MCF 10A (cell line): ENCODE data around the gene CPED1. TPM values are rescaled to one million over a fixed set of nuclear protein-coding genes. Genes with fewer than 3 reads are reported as not detected.

ENCODE experiments used
- BruUV-seq: library from RNA; stranded (reverse); fragments of 400-500 nt; replicated peaks from 2 replicates; lab custom pipeline; 2021; lab: Mats Ljungman, UMichigan
- CTCF ChIA-PET: fragments of 300-600 bp; sonication (Branson Sonifier 250); formaldehyde crosslinking; extraction: SDS; loops from one replicate; lab custom pipeline; 2021; ENCODE audit warnings: antibody characterized with exemption, inconsistent platforms; lab: Yijun Ruan, JAX
- POLR2A ChIA-PET: fragments of 300-600, 350-650 bp; sonication (Branson Sonifier 250); formaldehyde crosslinking; extraction: SDS; loops from one replicate; lab custom pipeline; 2020; ENCODE audit warnings: antibody characterized with exemption, inconsistent platforms; lab: Yijun Ruan, JAX
- DNase-seq: peaks from one replicate; pipeline ENCODE4 v3.0.0-alpha.2; 2018; ENCODE audit not compliant: unreplicated experiment
- H3K27ac Mint-ChIP-seq: one replicate; pipeline ENCODE4 v1.8.0; 2022; ENCODE audit warnings: mild to moderate bottlenecking, low read depth, mixed read lengths; ENCODE audit not compliant: unreplicated experiment
- H3K27me3 Mint-ChIP-seq: one replicate; pipeline ENCODE4 v1.8.0; 2022; ENCODE audit warnings: mixed read lengths; ENCODE audit not compliant: insufficient read depth, unreplicated experiment
- H3K36me3 Mint-ChIP-seq: one replicate; pipeline ENCODE4 v1.8.0; 2022; ENCODE audit warnings: mild to moderate bottlenecking, moderate library complexity, mixed read lengths; ENCODE audit not compliant: insufficient read depth, unreplicated experiment
- H3K4me1 Mint-ChIP-seq: one replicate; pipeline ENCODE4 v1.8.0; 2022; ENCODE audit warnings: mixed read lengths; ENCODE audit not compliant: insufficient read depth, unreplicated experiment
- H3K4me3 Mint-ChIP-seq: one replicate; pipeline ENCODE4 v1.8.0; 2022; ENCODE audit warnings: mild to moderate bottlenecking, moderate library complexity, mixed read lengths; ENCODE audit not compliant: unreplicated experiment
- H3K9me3 Mint-ChIP-seq: one replicate; pipeline ENCODE4 v1.8.0; 2022; ENCODE audit warnings: mixed read lengths; ENCODE audit not compliant: unreplicated experiment
- CTCF ChIP-seq: fragments of 200-600 bp; IDR thresholded peaks from one replicate; pipeline ENCODE4 v1.8.0; 2022; ENCODE audit warnings: antibody characterized with exemption, mild to moderate bottlenecking; ENCODE audit not compliant: unreplicated experiment
- intact Hi-C: fragments of 100-400 bp; cut with micrococcal nuclease; formaldehyde crosslinking; loops from 2 replicates; pipeline ENCODE4 v1.14.1; 2022
- total RNA-seq: library from RNA; stranded (reverse); gene quantifications from 2 replicates; pipeline ENCODE4 v1.2.3, GENCODE V29; 2022

CPED1 gene
- total RNA-seq, 1 experiment from 2014 or later = not detected

- intact Hi-C loops = loop anchor here (10.0 kb wide), 1 partner anchor 210 kb away; no protein-coding TSS in a partner anchor
- H3K4me1 Mint-ChIP-seq = peaks cover 5% of the 10 kb centered on the region
- ChIA-PET CTCF (interaction anchor here (0.7 to 1.1 kb wide), 2 partner anchors 10 to 353 kb away, joined by 3 to 4 read pairs; no protein-coding TSS in a partner anchor), POLR2A (no interaction called here)
- H3K4me3 Mint-ChIP-seq = no peak overlapping the region
- H3K36me3 Mint-ChIP-seq = no peaks in the 10 kb centered on the region
- peaks cover 51% of the 10 kb centered on the region for H3K27me3 Mint-ChIP-seq
- BruUV-seq = no TSS peak
- H3K27ac Mint-ChIP-seq = no peak overlapping the region
- DNase-seq = no peak
- H3K9me3 Mint-ChIP-seq = no peaks in the 10 kb centered on the region
- no peak for TF ChIP-seq CTCF
Measured at GRCh38 chr7:121334875-121335648, 346.6 kb downstream of the CPED1 start.

GRCh38 chr7:121336579-121336978 lies 348.1 kb downstream of the CPED1 start:
- Mint-ChIP-seq H3K27me3 (peaks cover 35% of the 10 kb centered on the region), H3K27ac (no peak overlapping the region), H3K4me1 (no peaks in the 10 kb centered on the region), H3K9me3 (no peaks in the 10 kb centered on the region), H3K36me3 (no peaks in the 10 kb centered on the region), H3K4me3 (no peak overlapping the region)
- intact Hi-C loops = loop anchor here (10.0 kb wide), 1 partner anchor 212 kb away; no protein-coding TSS in a partner anchor
- no peak for DNase-seq
- no peak for TF ChIP-seq CTCF
- BruUV-seq = no TSS peak
- CTCF ChIA-PET = interaction anchor here (0.6 to 1.3 kb wide), 4 partner anchors 42 to 226 kb away, joined by 3 to 5 read pairs (median 4); no protein-coding TSS in a partner anchor
- POLR2A ChIA-PET = no interaction called here

- intact Hi-C loops = loop anchor here (10.0 kb wide), 1 partner anchor 213 kb away; no protein-coding TSS in a partner anchor
- Mint-ChIP-seq H3K4me3 (no peak overlapping the region), H3K4me1 (no peaks in the 10 kb centered on the region), H3K36me3 (no peaks in the 10 kb centered on the region), H3K27ac (no peak overlapping the region), H3K27me3 (peaks cover 30% of the 10 kb centered on the region), H3K9me3 (no peaks in the 10 kb centered on the region)
- POLR2A ChIA-PET = no interaction called here
- TF ChIP-seq CTCF = no peak
- peak; percentile 31 for DNase-seq
- CTCF ChIA-PET = interaction anchor here (0.8 to 1.3 kb wide), 2 partner anchors 209 to 227 kb away, joined by 3 to 4 read pairs; no protein-coding TSS in a partner anchor
- BruUV-seq = no TSS peak
Measured at GRCh38 chr7:121337398-121337797, 348.9 kb downstream of the CPED1 start.

GRCh38 chr7:121339082-121339481 lies 350.6 kb downstream of the CPED1 start:
- H3K4me3 Mint-ChIP-seq = no peak overlapping the region
- no peak overlapping the region for H3K27ac Mint-ChIP-seq
- no peaks in the 10 kb centered on the region for H3K36me3 Mint-ChIP-seq
- intact Hi-C loops = loop anchor here (10.0 kb wide), 1 partner anchor 214 kb away; no protein-coding TSS in a partner anchor
- TF ChIP-seq CTCF = no peak
- H3K27me3 Mint-ChIP-seq = peaks cover 27% of the 10 kb centered on the region
- H3K9me3 Mint-ChIP-seq = no peaks in the 10 kb centered on the region
- DNase-seq = no peak
- no TSS peak for BruUV-seq
- ChIA-PET POLR2A (no interaction called here), CTCF (no interaction called here)
- peaks cover 4% of the 10 kb centered on the region for H3K4me1 Mint-ChIP-seq
